Stimulated activated CD4-positive, alpha-beta T cell treated with anti-CD3 and anti-CD28 coated beads, Interleukin-2, amount 100 ng/mL, for 4 hours (primary cell): ENCODE results near the gene EBLN2.

Experiments used
- DNase-seq: peaks from one replicate; pipeline ENCODE4 v3.0.0-alpha.2; 2020; ENCODE audit warnings: low read depth

The EBLN2 gene

DNA sequence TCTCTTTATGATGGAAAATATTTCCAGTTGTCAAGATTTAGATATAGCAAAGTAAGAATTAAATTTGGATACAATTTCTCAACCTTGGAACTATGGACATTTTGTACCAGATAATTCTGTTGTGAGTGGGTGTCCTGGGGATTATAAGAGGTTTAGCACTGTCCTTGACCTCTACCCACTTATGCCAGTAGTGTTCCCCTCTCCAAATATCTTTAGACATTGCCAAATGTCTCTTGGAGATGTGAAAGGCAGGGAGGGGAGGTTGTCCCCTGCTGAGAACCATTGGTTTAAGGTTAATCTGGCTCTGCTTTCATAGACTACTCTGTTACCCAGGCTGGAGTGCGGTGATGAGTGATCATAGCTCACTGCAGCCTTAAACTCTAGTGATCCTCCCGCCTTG is at the start of gene EBLN2:
Gene EBLN2 (plus strand): TSS at position 244 of the 400 bp plus-strand sequence. CDS start 423 bp downstream, outside the sequence.
- no peak for DNase-seq

DNA sequence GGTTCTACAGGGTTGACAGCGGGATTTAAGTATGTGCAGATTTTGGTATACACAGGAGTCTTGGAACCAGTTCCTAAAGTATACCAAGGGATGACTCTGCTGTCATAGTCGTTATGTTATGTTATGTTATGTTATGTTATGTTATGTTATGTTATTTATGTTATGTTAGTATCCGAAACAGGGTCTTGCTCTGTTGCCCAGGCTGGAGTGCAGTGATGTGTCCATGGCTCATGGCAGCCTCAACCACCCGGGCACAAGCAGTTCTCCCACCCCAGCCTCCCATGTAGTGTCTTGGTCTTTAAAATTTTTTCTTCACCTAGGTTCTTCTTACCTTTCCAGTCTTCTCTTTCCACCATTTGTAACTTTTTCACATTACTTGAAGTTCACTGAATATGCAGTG is 43.2 kb upstream of the EBLN2 start:
- DNase-seq = no peak

DNA sequence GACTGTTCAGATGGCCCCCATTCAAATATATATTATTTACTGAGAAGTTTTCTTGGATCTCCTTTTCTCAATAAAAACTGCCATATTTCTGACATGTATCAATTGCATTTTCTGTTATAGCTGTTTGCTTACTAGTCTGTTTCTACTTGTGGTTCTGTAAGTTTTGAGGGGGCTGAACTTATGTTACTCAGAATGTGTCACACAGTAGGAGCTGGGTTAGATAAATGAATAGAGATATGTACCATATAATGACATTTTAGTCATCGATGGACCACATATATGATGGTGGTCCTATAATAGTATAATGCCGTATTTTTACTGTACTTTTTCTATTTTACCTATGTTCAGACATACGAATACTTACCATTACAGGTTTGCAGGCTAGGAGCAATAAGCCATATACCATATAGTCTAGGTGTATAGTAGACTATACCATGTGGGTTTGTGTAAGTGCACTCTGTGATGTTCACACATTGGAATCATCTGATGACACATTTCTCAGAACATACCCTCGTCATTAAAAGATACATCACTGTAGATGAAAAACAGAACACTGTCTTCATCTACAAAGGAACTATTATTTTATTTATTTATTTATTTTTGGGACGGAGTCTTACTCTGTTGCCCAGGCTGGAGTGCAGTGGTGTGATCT is 42.5 kb upstream of the EBLN2 start:
- DNase-seq = no peak

DNA sequence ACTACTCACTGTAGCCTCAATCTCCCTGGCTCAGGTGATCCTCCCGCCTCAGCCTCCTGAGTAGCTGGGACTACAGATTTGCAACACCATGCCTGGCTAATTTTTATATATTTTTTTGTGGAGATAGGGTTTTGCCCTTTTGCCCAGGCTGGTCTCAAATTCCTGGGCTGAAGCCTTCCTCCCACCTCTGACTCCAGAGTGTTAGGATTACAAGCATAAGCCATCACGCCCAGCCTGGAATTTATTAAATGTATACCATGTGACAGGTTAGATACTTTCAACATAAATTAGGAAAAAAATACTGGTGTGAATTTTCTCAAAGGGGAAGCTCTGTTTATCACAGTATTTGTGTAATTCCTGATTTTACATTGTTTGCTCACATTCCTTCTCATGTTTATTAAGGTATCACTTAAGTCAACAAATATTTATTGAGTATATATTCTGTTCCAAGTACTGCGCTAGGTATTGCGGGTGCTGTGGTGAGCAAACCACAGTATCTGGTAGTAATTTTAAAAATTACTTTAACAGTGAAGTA is 40.1 kb upstream of the EBLN2 start:
- no peak for DNase-seq

DNA sequence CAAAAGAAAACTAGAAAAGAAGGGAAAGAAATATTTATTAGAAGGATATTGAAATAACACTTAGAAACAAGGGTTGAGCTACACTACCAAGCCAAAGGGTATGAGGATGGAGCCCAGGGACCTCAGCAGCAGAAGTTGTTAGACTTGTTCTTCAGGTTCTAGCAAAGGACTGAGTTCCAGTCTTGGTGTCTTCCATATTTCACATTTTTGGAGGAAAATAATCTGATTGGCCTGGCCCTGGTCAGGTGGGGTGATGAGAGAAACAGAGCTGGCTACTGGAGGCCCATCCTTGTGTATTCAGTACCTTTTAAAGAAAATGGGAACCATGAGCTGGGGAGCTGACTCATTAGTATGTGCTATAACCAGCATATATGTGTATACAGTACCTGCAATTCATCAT is 36.6 kb upstream of the EBLN2 start:
- no peak for DNase-seq

DNA sequence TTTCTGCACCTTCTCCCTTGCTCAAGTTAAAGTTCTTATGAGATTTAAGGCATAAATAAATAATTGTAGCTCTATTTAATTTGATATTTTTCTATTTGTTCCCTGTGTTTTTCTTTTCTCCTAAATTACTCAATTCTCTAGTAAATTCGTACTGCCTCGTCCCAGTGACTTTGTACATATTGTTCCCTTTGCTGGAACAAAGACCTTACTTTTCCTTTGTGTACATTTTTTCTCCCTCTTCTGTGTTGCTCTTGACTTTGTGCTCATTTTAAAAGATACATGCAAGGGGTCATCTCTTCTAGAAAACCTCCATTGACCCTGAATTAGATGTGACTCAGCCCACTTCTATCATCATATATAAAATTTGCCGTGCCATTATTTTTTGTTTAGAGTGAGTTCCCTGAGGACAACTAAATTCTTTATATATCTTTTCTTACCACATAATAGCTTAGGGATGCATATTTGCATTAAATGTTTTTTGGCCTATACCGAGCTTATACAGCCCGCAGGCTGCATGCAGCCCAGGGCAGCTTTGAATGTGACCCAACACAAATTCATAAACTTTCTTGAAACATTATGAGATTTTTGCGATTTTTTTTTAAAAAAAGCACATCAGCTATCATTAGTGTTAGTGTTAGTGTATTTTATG is 35.2 kb upstream of the EBLN2 start:
- DNase-seq = no peak

DNA sequence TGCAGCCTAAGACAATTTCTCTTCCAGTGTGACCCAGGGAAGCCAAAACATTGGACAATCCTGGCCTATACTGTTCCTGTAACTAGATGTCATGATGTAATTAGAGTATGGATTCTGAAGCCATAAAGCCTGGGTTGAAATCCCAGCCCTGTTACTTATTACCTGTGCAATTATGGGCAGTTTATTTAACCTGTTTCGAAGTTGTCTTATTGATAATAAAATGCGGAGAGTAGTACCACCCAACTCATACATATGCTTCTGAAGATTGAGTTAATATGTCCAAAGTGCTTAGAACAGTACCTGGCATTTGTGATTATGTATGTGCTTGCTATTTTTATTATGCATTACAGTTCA is 34.7 kb upstream of the EBLN2 start:
- DNase-seq = no peak

DNA sequence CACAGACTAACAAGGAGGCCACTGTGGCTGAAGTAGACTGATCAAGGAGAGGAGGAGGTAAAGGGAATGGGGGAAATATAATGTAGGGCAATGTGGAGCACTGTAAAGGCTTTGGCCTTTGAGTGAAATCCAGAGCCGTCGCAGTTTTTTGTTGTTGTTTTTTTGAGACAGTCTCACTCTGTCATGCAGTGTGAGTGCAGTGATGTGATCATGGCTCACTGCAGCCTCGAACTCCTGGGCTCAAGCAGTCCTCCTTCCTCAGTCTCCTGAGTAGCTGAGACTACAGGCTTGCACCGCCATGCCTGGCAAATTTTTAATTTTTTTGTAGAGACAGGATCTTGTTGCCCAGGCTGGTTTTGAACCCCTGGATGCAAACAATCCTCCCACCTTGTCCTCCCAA is 32.7 kb upstream of the EBLN2 start:
- DNase-seq = no peak

DNA sequence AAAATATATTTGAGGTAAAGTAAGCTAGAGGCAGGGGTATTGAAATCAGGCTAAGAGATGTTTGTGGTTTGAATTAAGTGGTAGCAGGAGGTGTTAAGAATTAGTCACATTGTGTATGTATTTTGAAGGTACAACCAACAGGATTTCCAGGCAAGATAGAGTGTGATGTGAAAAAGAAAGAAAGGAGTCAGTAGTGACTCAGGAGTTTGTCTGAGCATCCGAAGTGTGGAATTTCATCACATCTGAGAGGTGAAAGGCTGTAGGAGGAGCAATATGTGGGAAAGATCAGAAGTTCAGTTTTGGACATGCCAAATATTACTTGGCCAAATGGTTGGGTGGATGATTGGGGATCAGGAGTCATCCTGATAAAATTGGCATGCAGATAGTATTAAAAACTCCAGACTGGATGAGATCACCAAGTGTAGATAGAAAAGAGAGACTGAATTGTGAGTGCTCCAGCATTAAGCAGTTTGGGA is 32.1 kb upstream of the EBLN2 start:
- DNase-seq = no peak

DNA sequence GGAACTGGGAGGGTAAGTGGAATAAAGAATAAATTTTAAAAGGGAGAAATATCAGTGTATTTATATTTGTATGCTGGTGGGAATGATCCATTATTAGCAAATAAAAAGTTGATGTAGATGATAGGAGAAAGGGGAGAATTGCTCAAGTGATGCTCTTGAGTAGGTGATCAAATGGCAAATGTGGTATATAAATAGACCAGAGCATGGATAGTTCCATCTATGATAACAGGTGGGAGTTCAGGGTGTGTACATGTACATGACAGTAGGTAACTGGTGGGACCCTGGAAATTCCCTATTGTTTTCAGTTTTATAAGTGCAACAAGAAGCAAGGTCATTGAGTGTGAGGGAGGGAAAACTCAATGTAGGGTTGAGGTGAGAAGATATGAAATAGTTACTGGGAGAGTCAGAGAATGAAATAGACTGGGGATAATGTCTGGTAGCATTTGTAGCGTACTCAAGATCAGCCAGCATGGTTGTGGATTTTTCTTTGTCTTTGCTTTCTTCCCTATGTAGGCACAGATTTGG is 31.3 kb upstream of the EBLN2 start:
- DNase-seq = no peak

DNA sequence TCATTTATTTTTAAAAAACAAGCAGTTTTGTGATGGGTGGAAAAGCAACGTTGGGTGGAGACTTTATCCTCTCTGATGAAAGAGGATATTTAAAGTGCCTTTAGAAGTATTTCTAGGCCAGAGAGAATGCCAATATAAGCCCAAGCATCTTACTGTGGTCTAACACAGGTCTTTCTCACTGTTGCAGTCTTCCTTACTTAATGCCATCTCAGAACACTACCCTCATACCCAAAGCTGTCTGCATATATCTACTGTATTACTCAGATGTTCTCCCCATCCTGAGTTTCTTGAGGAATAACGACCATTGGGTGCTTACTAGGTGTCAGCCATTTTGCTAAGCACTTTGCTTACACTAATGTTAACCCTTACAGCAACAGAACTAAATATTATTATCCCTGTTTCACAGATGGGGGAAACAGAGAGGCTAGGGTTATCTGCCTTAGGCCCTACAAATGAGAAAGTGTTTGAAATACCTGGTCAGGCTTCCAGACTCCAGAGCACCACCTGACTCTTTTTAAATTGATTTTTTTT is 29.8 kb upstream of the EBLN2 start:
- no peak for DNase-seq

DNA sequence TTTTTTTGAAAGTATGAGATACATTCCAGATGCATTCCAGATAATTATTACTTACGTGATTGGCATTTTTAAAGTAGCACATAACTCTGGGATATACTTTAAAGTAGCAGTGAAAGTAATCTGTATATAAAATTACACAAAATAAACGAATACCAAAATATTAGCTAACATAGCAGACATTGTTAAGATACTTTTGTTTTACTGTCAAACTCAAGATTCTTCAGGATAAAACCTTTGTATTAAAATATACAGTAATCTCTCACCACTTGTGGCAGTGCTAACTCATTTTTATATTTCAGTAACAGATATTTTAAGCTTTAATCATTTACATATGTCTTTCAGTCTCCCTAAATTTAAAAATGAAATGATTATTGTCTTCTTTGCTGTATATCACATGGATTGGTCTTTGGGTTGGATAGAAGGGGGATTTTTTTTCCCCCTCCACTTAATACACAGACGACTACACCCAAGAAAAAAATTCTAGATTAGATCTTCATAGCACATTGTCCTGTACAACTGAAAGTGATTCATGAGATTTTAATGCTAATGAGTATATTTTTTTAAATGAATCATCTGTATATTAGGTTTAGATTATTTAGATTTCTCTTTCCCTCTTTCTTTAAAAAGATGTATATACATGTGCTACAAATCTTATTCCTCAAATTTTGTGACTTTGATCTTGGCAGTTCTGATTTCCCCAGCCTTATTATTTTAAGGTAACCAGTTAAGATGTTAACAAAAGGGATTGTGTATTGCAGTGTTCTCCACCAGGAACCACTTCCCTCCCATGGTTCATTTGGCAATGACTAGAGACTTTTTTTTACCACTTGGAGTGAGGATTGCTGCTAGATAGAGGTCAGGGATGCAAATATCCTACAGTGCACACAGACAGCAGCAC is 24.5 kb upstream of the EBLN2 start:
- no peak for DNase-seq

DNA sequence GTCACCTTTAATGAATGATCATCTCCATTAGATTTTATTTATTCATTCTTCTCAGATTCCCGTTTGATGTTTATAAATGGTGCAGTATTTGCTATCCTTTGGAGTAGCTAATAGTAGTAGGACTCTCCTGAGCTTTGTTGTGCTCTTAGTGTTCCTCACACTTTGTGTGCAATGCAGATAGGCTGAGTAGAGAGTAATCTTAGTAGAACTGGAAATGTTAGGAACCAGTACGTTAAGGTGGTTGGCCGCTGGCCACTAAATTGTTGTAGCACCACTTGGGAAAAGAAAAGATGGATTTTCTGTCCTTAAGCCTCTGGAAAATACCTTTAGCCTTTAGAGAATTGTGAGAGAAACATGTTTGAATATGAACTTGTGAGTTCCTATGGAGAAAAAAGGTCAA is 19.9 kb upstream of the EBLN2 start:
- DNase-seq = no peak

DNA sequence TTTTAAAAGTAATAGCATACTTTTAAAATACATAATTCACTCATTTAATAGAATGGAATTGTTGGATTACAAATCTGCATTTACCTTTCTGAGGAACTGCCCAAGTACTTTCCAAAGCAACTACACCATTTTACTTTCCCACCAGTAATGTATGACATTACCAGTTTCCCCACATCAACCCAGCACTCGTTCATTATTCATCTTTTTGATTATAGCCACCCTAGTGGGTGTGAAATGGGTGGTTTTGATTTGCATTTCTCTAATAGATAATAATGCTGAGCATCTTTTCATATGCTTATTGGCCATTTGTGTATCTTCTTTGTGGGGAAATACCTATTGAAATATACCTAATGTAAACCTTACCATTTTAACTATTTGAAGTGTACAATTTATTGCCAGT is 18.0 kb upstream of the EBLN2 start:
- DNase-seq = no peak

DNA sequence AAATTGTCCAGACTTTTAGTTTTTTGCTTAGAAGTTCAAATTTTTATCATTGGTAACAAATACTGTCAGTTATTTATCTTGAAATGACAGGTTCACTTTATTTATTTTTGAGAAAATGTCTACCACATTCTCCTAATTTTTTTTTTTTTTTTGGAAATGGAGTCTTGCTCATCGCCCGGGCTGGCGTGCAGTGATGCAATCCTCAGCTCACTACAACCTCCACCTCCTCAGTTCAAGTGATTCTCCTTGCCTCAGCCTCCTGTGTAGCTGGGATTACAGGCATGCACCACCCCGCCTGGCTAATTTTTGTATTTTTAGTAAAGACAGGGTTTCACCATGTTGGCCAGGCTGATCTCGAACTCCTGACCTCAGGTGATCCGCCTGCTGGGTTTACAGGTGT is 16.1 kb upstream of the EBLN2 start:
- no peak for DNase-seq

DNA sequence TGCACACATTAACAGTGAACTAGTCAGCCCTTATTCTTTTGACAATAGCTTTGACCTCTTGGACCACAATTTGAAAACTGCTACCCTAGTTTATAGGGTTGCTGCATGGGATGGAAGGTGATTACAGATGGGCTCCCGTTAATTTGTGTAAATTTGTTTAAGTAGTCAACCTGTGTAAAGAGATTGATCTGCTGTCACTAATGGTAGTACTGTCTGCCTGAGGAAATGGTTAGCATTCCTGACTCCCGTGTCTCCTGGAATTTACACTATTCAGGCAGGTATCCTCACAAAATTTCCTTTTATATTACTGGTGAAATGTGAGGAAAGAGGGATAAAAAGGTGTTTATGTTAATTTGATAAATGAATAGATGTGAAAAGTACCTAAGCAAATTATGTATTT is 15.3 kb upstream of the EBLN2 start:
- no peak for DNase-seq

DNA sequence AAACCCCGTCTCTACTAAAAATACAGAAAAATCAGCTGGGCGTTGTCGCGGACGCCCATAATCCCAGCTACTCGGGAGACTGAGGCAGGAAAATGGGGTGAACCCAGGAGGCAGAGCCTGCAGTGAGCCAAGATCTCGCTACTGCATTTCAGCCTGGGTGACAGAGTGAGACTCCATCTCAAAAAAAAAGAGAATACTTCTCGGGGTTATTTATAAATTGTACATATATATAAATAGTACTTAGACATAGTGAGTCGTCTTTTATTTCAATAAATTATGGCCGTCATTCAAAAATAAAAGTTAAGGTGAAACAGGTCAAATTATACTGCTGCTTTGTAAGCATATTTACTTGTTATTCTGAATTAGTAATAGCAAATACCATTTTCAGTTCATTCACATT is 12.1 kb upstream of the EBLN2 start:
- no peak for DNase-seq

DNA sequence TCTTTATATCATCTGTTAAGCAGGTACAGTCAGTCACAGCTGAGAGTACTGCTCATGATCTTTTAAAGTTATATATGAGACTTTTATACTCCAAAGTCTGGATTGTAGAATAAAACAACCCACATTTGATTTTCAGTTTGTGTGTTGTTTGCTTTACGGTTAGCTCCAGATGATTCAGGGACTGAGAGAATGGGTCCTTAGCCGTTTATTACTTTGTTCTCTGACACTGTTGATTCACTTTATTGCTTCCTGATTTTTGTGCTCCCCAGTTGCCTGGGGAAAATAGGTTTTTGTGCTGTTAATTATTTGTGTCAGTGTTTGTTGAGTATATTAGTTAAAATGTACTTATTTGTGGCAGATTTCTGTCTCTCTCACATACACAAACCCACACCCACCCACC is 8.6 kb upstream of the EBLN2 start:
- no peak for DNase-seq

DNA sequence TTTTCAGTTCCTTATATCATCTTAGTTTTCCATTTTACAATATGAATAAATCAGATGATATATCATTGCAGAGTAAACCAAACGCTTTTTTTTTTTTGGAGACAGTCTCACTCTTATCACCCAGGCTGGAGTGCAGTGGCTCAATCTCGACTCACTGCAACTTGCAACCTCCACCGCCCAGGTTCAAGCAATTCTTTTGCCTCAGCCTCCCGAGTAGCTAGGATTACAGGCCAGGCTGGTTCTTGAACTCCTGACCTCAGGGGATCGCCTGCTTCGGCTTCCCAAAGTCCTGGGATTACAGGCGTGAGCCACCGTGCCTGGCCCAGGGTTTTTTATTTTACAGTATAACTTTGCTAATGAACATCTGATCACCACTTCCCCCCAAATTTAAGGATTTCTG is 5.9 kb upstream of the EBLN2 start:
- no peak for DNase-seq

DNA sequence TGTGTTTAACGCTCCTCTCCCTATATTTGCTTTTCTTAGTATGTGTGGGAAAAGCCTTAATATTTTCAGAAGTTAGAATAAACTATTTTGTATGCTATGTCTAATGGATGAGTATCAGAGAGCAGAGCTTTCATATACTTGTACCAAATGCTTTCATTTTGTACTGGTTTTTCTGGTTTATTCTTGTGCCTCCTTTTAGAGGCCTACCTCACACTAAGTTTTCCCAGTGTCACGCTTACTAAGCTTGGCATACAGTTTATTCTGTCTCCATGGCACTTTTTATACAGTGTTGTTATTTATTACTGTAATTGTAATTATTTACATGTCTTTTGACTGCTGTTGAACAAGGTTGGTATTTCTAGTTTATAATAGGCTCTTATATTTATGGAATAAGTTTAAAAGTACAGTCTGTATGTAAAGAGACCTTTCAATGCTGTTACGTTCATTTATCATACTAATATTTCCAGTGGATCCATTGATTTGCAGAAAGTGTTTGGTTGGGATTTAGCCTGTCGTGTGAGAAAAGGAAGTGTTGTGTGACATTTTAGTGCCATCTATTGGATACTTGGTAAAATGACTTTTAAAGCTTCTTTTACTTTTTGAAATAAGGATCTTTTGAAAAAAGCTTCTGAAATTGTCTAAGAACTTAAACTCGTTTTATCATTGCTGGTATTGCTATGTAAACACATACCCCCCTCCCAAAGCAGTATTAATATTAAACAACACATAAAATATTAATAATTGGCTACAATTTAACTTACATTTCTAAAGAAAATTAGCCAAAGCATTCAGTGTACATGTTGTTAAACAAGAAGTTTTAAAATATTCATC is 5.2 kb upstream of the EBLN2 start:
- no peak for DNase-seq

DNA sequence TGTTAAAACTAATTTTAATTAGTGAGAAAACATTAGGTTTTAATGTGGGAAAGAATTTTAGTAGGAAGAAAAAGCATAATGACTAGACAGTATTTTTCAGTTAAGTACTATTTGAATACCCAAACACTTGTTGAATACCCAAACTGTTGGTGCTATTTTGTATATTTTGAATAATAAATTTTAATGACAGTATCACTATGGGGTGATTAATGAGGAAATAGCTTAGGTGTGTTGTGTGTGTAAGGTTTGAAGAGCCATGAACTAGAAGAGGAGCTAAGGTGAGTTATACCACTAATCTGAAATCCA is 4.7 kb upstream of the EBLN2 start:
- no peak for DNase-seq

DNA sequence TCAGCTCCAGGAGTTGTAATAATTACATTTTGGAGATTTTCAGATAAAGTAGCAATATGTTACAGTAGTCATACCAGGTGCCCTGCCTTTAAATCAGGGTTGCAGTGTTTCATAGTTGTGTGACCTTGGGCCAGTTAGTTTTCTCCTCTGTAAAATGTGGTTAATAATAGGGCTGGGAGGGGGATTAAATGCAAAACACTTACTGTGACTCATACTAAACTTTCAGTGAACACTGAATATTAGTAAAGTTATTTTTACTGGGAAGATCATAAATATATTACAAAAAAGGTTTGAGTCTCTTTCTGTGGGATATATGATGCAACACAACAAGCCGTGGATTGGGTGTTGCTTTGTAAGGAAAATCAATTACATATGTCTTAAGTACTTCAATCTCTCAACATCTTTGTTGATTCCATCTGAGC is 1.1 kb upstream of the EBLN2 start:
- no peak for DNase-seq
